Middle frontal gyrus (tissue), 1 donor: ENCODE data around the gene FAM234A.

Experiments used
- DNase-seq: peaks from one replicate; pipeline ENCODE4 v3.0.0-alpha.2; 2015; ENCODE audit warnings: low spot score; ENCODE audit errors: extremely low spot score

The FAM234A gene

DNA sequence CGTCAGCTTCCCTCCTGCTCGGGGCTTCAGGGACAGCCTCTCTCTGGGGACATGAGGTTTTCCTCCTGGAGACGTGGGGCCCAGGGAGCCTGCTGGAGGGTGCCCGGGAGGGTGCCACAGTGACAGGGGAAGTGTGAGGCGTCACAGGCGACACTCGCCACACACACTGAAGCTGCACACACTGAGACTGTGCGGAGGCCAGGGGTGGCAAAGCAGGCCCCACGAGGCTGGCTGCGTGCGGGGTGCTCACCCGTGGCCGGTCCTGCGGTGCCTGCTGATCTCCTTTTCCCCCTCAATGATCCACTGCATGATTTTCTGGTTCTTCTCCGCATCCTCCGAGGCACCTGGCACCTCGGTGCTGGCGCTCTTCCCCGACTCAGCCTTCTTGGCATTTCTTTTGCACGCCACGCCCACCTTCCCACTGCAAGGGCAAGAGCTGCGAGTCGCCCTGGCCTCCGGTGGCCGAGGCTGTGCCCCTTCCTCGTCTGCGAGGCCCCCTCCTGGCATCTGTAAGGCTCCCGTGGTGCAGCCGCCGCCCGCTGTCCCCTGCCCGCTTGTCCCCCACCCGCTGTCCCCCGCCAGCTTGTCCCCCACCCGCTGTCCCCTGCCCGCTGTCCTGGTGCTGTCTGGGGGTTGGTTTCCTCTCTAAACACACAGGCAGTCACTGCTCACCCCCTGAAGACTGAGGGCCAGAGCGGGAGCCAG is 62.3 kb downstream of the FAM234A start:
- no peak for DNase-seq

DNA sequence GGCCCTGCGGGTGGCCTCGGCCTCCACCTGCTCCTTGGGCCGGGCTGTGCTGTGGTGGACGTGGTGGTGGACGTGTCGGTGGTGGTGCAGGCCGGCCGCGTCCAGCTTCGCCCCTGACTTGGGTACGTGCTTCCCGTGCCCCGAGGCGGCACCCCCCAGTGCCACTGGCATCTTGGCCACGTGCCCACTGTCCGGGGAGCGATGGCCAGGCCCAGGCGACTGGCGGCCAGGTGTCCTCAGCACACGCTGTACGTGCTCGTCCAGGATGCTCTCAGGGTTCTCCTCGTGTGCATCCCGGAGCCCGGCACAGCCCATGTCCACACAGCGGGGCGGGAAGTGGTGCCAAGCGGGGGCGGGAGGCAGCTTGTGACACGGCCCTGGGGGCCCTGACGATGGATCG is 63.2 kb downstream of the FAM234A start:
- DNase-seq, result no peak

DNA sequence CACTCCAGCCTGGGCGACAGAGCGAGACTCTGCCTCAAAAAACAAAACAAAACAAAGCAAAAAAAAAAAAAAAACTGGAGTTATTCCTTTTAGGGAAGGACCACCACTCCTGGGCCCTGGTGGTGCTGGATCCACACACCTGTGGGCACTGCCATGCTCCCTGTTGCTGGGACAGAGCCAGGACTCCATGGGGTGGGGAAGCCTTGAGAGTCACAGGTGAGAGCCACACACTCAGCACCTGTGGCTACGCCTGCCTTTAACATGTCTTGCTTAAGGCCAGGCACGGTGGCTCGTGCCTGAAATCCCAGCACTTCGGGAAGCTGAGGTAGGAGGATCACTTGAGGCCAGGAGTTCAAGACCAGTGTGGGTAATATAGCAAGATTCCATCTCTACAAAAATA is 66.6 kb downstream of the FAM234A start:
- DNase-seq, result no peak

DNA sequence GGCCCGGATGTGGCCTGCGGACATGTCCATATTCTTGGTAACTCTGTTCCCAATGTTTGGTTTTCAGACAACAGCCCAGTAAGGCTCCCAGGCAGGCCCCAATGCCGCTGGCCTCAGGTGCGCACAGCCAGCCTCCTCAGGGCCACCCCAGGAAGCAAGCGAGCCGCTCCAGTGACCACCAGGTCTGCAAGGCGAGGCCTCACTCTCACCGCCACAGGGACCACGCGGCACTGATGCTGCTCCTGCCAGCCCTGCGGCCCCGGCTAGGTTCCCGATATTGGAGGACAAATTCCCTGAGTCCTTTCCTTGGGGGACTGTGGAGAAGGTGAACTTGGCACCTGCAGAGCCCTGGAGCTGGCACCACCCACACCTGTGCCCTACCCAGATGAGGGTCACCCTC is 67.3 kb downstream of the FAM234A start:
- no peak for DNase-seq

DNA sequence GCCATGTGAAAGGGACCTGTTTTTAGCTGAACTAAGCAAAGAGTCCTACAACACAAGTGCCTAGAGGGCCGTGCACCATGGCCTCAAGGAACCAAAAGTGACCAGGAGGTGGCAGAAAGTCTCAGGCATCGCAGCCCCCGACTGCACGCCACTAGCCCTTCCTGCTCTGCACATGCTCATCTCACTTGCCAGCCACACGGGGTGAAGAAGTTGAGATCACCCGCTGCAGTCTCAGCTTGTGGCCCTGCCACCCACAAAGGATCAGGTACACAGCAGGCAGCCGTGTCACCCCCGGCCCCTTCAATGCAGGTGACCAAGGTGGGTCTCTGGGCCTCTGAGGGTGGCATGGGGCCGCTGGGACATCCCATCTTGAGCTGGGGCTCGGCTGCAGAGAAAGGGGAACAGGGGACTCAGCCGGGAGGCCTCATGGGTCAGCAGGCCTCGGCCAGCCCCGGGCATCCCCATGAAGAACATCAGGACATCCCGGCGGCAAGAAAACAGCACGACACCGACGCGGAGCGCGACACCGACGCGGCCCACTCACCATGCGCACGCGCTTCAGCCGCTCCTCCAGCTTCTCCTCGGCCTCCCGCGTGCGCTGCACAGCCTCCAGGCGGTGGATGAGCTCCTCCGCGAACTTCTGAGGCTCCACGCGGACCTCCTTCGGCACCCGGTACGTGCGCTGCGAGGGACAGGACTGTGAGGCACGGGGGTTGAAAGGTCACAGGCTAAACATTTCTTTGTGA is 69.3 kb downstream of the FAM234A start:
- DNase-seq, result no peak

DNA sequence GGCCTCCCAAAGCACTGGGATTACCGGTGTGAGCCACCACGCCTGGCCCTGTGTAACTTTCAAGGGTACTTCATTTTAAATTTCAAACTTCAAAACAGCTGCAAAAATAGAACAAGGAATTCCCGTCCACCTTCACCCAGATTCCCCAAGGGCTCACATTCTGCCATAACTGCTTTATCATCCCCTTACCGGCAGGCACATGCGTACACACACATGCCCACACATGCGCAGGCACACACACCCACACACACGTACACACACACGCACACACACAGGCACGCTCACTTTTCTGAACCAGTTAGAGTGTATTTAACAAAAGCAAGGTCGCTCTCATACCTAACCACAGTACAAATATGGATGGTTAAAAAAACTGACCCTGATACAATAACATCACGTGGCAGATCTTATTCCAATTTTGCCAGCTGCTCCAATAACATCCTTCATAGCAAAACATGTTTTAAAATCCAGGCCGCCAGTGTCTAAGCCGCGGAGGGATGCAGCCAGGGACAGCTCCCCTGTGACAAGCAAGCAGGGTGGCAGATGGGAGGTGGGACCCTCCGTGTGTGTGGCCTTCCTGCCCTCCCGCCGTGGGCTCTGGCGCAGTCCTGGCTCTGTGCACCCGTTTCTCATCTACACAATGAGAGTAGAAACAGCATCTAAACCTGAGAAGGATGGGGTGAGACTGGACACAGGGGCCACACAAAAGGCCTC is 71.5 kb downstream of the FAM234A start:
- no peak for DNase-seq

DNA sequence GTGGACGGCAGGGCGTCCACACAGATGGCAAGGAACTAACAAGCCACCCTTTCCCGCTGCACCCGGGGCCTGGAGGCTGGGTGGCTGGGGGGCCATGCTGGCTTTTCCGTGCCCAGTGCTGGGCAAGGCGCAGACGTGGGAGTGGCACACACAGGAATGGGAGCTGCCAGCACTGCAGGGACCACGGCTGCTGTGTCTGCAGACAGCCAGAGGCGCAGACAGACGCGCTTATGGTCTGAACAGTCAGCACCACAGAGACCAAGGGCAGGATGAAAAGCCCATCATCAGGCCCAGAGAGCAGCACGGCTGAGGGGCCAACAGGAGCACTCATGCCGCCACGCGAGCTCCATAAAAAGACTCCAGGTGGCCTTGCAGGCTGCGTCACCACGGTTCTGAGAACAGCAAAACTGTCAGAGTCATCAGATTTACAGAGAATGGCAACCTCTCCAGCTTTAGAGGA is 72.3 kb downstream of the FAM234A start:
- DNase-seq, result peak; percentile 46

DNA sequence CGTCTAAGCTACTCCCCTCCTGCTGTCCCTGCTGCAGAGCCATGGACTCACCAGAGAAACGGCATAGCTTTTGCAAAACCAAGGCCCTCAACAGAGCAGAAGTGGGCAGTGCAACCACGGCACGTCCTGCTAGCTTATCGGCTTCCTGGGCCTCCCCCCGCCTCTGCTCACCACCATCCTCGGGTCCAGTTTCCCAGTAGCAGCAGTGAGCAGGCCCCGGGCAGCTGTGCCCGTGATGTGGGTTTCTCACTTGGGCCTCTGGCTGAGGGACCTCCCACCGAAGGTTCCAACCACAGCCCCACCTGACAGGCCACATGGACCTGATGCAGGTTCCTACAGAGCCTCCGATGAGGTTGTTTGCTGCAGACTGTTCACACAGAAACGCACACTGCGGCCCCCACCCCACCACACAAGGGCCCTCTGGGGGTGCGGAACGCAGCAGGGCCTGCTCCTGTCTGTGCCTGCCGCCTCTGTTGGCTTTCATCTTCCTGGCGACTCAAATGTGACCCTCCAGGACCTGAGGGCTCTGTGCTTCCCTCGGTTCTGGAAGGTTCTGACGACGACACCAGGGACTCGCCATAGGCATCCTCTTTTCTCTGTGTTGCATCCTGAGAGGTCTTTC is 73.2 kb downstream of the FAM234A start:
- DNase-seq, result no peak

DNA sequence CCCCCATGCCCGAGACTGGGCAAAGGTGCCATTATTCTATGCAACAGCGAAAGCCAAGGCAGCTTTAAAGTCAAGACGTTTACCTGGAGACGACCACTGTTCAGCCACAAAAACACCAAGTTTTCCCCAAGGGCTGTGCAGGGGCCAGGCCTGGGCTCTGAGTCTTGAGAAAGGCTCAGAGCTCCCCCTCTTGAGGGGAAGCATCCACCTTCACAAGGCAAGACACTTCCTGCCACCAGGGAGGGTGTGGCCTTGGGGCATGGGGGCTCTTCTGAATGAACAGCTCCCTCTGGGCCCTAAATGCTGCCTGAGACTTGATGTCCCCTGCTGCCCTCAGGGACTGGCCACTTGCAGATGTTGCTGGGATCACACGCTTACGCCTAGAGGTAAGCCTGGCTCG is 74.9 kb downstream of the FAM234A start:
- DNase-seq, result no peak

DNA sequence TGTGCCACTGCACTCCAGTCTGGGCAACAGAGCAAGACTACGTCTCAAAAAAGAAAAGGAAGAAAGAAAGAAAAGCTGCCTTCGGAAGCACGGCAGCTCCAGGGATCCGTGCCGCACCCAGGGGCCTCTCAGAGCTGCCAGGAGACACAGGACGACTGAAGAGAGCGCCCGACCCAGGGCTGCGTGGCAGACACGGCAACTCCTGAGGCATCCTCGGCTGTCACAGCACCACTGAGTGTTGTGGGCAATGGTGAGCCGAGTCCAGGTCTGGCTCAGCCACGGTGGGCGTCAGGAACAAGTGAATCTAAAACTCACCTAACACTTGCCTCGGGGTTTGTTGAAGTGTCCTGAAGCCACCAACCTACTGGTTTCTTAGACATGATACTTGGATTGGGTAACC is 77.1 kb downstream of the FAM234A start:
- DNase-seq, result no peak

DNA sequence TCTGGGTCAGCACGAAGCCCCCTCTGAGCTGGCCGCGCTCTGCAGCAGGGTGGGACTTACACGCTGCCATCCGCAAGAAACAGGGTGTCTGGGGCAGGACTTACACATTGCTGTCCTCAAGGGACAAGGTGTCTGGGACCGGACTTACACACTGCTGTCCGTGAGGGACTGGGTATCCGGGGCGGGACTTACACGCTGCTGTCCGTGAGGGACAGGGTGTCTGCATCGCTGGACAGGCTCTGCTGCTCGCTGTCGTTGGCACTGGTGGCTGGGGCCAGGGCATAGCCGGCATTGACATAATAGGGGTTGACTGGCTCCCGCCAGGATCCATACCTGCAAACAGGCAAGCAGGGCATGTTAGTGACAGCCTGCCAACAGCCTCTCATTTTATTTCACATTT is 79.7 kb downstream of the FAM234A start:
- DNase-seq, result no peak

DNA sequence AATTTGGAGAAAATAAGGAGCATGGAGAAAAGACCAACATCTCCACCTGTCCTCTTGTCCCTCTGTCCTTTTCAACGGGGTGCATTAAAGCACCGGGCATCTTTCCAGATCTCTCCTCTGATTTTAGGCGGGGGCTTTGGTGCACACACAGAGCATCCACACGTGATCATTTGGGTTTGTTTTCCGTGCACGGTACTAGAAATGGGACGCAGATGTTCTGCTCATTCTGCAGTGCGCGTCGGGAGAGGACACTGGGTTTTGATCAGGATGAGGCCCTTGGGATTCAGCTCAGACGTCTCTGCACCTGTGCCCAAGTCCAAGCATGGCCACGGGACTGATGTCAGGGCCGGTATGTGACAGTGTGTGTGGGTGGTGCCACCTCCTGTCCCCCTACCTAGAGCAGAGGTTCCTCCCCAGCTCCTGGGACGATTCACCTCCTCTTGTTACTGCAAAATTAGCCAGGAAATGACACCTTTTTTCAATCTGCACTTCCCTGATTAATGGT is 80.2 kb downstream of the FAM234A start:
- DNase-seq, result no peak
